PC-9 (cell line): ENCODE data around the gene DIRAS1. TPM values are rescaled to one million over a fixed set of nuclear protein-coding genes. Genes with fewer than 3 reads are reported as not detected.
"Not testable (repeated sequence)": the region's sequence is repeated elsewhere in the genome, so short reads cannot be mapped to it uniquely, and the experiment has no call there.

Experiments used
- BruUV-seq: library from RNA; stranded (reverse); fragments of 400-500 nt; replicated peaks from 2 replicates; lab custom pipeline; 2021; lab: Mats Ljungman, UMichigan
- CTCF ChIA-PET: fragments of 300-600 bp; sonication (Branson Sonifier 250); formaldehyde crosslinking; loops from one replicate; lab custom pipeline; 2022; ENCODE audit warnings: antibody characterized with exemption; lab: Charles Lee
- POLR2A ChIA-PET: fragments of 300-600 bp; sonication (Branson Sonifier 250); formaldehyde crosslinking; loops from one replicate; lab custom pipeline; 2022; ENCODE audit warnings: antibody characterized with exemption; ENCODE audit not compliant: unreplicated experiment; lab: Charles Lee
- DNase-seq, 2 experiments: peaks; one replicate each; pipeline versions ENCODE4 v3.0.0 to v3.0.0-alpha.2; 2015 to 2022; ENCODE audit warnings: mixed read lengths in 1 of 2
- H2AFZ ChIP-seq: fragments of 200-600 bp; sonication (generic); 2 replicates; pipeline ENCODE4 v1.8.1; 2017; ENCODE audit warnings: antibody characterized with exemption
- H3F3A ChIP-seq: fragments of 200-600 bp; sonication (generic); 2 replicates; pipeline ENCODE4 v1.8.1; 2017; ENCODE audit warnings: antibody characterized with exemption, mild to moderate bottlenecking, low read depth; ENCODE audit not compliant: insufficient read depth
- H3K27ac ChIP-seq: fragments of 200-600 bp; sonication (generic); 2 replicates; pipeline ENCODE4 v1.6.1; 2016; ENCODE audit warnings: mixed run types
- H3K27me3 ChIP-seq: fragments of 200-600 bp; sonication (generic); 2 replicates; pipeline ENCODE4 v1.6.1; 2016; ENCODE audit warnings: low read depth, mixed run types; ENCODE audit not compliant: insufficient read depth
- H3K36me3 ChIP-seq: fragments of 200-600 bp; sonication (generic); 2 replicates; pipeline ENCODE4 v1.6.1; 2016; ENCODE audit warnings: low read depth, mixed run types
- H3K4me1 ChIP-seq: fragments of 200-600 bp; sonication (generic); replicated peaks from 2 replicates; pipeline ENCODE4 v1.6.1; 2016; ENCODE audit warnings: mixed run types; ENCODE audit not compliant: insufficient read depth
- H3K4me2 ChIP-seq: fragments of 200-600 bp; sonication (generic); 2 replicates; pipeline ENCODE4 v1.6.1; 2017; ENCODE audit warnings: mixed run types
- H3K4me3 ChIP-seq: fragments of 200-600 bp; sonication (generic); 2 replicates; pipeline ENCODE4 v1.6.1; 2016; ENCODE audit warnings: mixed run types
- H3K79me2 ChIP-seq: fragments of 200-600 bp; sonication (generic); 2 replicates; pipeline ENCODE4 v1.6.1; 2017; ENCODE audit warnings: low read depth, mixed run types
- H3K9me2 ChIP-seq: fragments of 200-600 bp; sonication (generic); 2 replicates; pipeline ENCODE4 v1.8.1; 2017; ENCODE audit warnings: mild to moderate bottlenecking; ENCODE audit not compliant: insufficient read depth
- H3K9me3 ChIP-seq: fragments of 200-600 bp; sonication (generic); 2 replicates; pipeline ENCODE4 v1.8.1; 2016; ENCODE audit warnings: low read depth; ENCODE audit not compliant: insufficient read depth
- H4K20me1 ChIP-seq: fragments of 200-600 bp; sonication (generic); 2 replicates; pipeline ENCODE4 v1.8.1; 2017; ENCODE audit not compliant: insufficient read depth
- CTCF ChIP-seq: fragments of 200-600 bp; sonication (generic); conservative IDR thresholded peaks from 2 replicates; pipeline ENCODE4 v1.6.1; 2017; ENCODE audit warnings: mixed run types, antibody characterized with exemption, mild to moderate bottlenecking, moderate library complexity
- EZH2 ChIP-seq: fragments of 200-600 bp; sonication (generic); IDR thresholded peaks from 2 replicates; pipeline ENCODE4 v1.8.0; 2017; ENCODE audit warnings: antibody characterized with exemption, low read depth
- intact Hi-C: fragments of 100-400 bp; cut with micrococcal nuclease; formaldehyde crosslinking; loops from one replicate; pipeline ENCODE4 v1.10.0; 2022; ENCODE audit not compliant: unreplicated experiment
- total RNA-seq: library from RNA; stranded (reverse); gene quantifications from 2 replicates; pipeline ENCODE4 v1.2.3, GENCODE V29; 2021

The DIRAS1 gene
- total RNA-seq, 1 experiment from 2014 or later = 0.57 TPM

GRCh38 chr19:2680808-2681207 lies 40.4 kb downstream of the DIRAS1 start:
- Histone ChIP-seq H3K4me3 (no peak overlapping the region), H3K36me3 (no peaks in the 10 kb centered on the region), H3F3A (no peaks in the 10 kb centered on the region), H3K27me3 (peaks cover 24% of the 10 kb centered on the region), H3K27ac (no peak overlapping the region), H4K20me1 (no peaks in the 10 kb centered on the region), H3K4me2 (no peak overlapping the region), H3K79me2 (no peaks in the 10 kb centered on the region), H3K9me2 (no peaks in the 10 kb centered on the region), H3K9me3 (no peaks in the 10 kb centered on the region), H3K4me1 (no peaks in the 10 kb centered on the region), H2AFZ (no peak overlapping the region)
- no TSS peak for BruUV-seq
- no peak for DNase-seq
- TF ChIP-seq CTCF = no peak
- ChIA-PET POLR2A (no interaction called here), CTCF (no interaction called here)
- intact Hi-C loops = no loop called here

DNA sequence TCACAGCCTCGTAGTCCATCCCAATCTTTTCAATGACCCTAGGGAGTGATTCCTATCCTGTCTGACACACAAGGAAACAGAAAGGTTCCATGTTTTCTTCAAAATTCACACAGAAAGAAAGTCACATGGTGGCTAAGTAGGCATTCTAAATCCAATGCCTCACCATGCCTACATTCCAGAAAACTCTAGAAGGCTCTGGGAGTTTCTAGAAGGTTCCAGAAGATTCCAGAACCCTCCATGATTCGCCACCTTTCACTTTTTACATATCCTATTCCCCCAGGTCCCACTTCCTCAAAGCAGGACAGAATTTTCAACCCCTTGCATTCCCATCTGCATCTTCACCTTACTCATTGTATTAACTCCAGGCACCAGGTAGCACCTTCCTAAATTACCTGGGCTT lies 41.7 kb downstream of the DIRAS1 start:
- Histone ChIP-seq H4K20me1 (no peaks in the 10 kb centered on the region), H3K27ac (no peak overlapping the region), H3K4me3 (no peak overlapping the region), H3K27me3 (peaks cover 38% of the 10 kb centered on the region), H3K79me2 (no peaks in the 10 kb centered on the region), H3K9me3 (no peaks in the 10 kb centered on the region), H2AFZ (no peak overlapping the region), H3K4me2 (no peak overlapping the region), H3F3A (no peaks in the 10 kb centered on the region), H3K36me3 (no peaks in the 10 kb centered on the region), H3K4me1 (no peaks in the 10 kb centered on the region), H3K9me2 (no peaks in the 10 kb centered on the region)
- no TSS peak for BruUV-seq
- intact Hi-C loops = no loop called here
- ChIA-PET CTCF (no interaction called here), POLR2A (no interaction called here)
- no peak for TF ChIP-seq CTCF
- TF ChIP-seq EZH2 = no peak
- DNase-seq = no peak

DNA sequence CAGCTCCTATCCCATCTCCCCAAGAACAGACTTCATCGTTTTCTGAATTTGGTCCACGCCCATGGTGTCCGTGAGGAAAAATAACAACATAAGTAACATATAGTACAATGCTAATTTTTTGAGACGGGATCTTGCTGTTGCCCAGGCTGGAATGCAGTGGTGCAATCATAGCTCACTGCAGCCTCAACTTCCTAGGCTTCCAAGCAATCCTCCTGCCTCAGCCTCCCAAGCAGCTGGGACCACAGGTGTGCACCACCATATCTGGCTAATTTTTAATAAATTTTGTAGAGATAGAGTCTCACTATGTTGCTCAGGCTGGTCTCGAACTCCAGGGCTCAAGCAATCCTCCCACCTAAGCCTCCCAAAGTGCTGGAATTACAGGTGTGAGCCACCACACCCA lies 42.2 kb downstream of the DIRAS1 start:
- POLR2A ChIA-PET = interaction anchor here (0.6 kb wide), 1 partner anchor 493 kb away, joined by 3 read pairs; no protein-coding TSS in a partner anchor
- DNase-seq, BruUV-seq, CTCF ChIA-PET, H3K36me3 ChIP-seq, H2AFZ ChIP-seq, H3K79me2 ChIP-seq, H3K9me2 ChIP-seq, H3K4me1 ChIP-seq, H3K27ac ChIP-seq, H3F3A ChIP-seq, H4K20me1 ChIP-seq, intact Hi-C loops, H3K9me3 ChIP-seq, H3K4me3 ChIP-seq, H3K4me2 ChIP-seq: not testable (repeated sequence)
- H3K27me3 ChIP-seq = peaks cover 43% of the 10 kb centered on the region

DNA sequence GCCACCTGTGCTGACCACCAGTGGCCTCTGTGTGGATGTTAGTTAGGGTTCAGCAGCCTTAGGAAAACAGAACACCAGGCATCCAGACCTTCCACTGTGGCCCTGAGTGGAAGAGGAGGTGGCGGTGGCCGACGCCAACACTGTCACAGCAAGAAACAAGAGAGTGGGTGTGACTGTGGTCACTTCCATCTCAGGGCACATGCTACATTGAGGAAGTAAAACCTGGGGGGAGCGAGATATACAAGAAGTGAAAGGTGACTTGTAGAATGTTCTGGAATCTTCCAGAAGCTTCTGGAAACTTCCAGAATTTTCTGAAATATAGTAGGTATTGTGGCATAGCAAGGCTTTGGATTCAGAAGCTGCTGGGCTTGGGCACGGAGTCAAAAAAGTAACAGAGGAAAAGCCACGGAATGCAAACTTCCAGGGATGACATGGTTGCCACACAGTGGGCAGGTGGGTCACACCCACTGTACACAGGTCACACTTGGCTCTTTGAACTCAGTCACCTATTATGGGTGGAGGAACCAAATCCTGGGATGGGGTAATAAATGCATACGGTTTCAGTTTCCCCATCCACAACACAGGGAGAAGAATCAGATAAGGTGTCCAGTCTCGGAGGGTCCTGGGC lies 43.0 kb downstream of the DIRAS1 start:
- no peaks in the 10 kb centered on the region for H3K4me1 ChIP-seq
- no TSS peak for BruUV-seq
- H2AFZ ChIP-seq = no peak overlapping the region
- H3K9me3 ChIP-seq = no peaks in the 10 kb centered on the region
- TF ChIP-seq EZH2 (no peak), CTCF (no peak)
- no peak overlapping the region for H3K4me2 ChIP-seq
- no peaks in the 10 kb centered on the region for H3K79me2 ChIP-seq
- ChIA-PET CTCF (no interaction called here), POLR2A (interaction anchor here (0.6 kb wide), 1 partner anchor 492 kb away, joined by 3 read pairs; no protein-coding TSS in a partner anchor)
- no peaks in the 10 kb centered on the region for H3F3A ChIP-seq
- H3K27me3 ChIP-seq = peaks cover 45% of the 10 kb centered on the region
- H3K36me3 ChIP-seq = no peaks in the 10 kb centered on the region
- no peaks in the 10 kb centered on the region for H4K20me1 ChIP-seq
- no peaks in the 10 kb centered on the region for H3K9me2 ChIP-seq
- intact Hi-C loops = no loop called here
- no peak overlapping the region for H3K27ac ChIP-seq
- no peak for DNase-seq
- H3K4me3 ChIP-seq = no peak overlapping the region
